Gastrocnemius medialis (tissue), 4 donors: Measurements from ENCODE around the gene TLE5. TPM values are rescaled to one million over a fixed set of nuclear protein-coding genes. Genes with fewer than 3 reads are reported as not detected.

Source experiments
- ATAC-seq, 2 donors: fragments of 150-250 bp; one replicate each; pipeline ENCODE4 v1.9.1; 2016
- DNase-seq, 2 donors: peaks; one replicate each; pipeline ENCODE4 v3.0.0-alpha.2; 2019
- H3K27ac ChIP-seq, 4 donors: fragments of 200-600 bp; sonication (generic); 1 replicate in 1 of 4; 2 replicates in 3 of 4; pipeline ENCODE4 v1.5.1; 2016 to 2018; ENCODE audit warnings: mild to moderate bottlenecking in 2 of 4, moderate library complexity in 1 of 4
- H3K27me3 ChIP-seq, 3 donors: fragments of 200-600 bp; sonication (generic) in 2 of 3; 1 replicate in 1 of 3; 2 replicates in 2 of 3; pipeline versions ENCODE4 v1.5.1 to v1.6.0; 2016 to 2019; ENCODE audit warnings: mild to moderate bottlenecking in 1 of 3, moderate library complexity in 1 of 3
- H3K36me3 ChIP-seq, 2 donors: fragments of 200-600 bp; sonication (generic) in 1 of 2; one replicate each; pipeline ENCODE4 v1.5.1; 2017 to 2018
- H3K4me1 ChIP-seq, 2 donors: fragments of 200-600 bp; sonication (generic) in 1 of 2; one replicate each; pipeline ENCODE4 v1.5.1; 2016 to 2017; ENCODE audit warnings: mild to moderate bottlenecking in 2 of 2
- H3K4me3 ChIP-seq, 4 donors: fragments of 200-600 bp; sonication (generic) in 3 of 4; 1 replicate in 1 of 4; 2 replicates in 3 of 4; pipeline ENCODE4 v1.5.1; 2016 to 2019; ENCODE audit warnings: mild to moderate bottlenecking in 2 of 4
- H3K9me3 ChIP-seq, 3 donors: fragments of 200-600 bp; sonication (generic) in 2 of 3; 1 replicate in 1 of 3; 2 replicates in 2 of 3; pipeline ENCODE4 v1.5.1; 2016 to 2019
- POLR2A ChIP-seq, 2 donors: fragments of 450-650 bp; IDR thresholded peaks; one replicate each; pipeline ENCODE4 v1.6.1; 2017; ENCODE audit warnings: antibody characterized with exemption in 2 of 2, mild to moderate bottlenecking in 2 of 2, moderate library complexity in 2 of 2
- in situ Hi-C, 4 donors: fragments of 200-750 bp; cut with MboI; loops; one replicate each; pipeline versions ENCODE4 v1.15.0 to v1.8.0; 2017; ENCODE audit warnings: low sequenced_read_pairs in 4 of 4
- intact Hi-C: fragments of 100-400 bp; cut with DNase I; formaldehyde crosslinking; loops from one replicate; pipeline ENCODE4 v1.15.1; 2023; ENCODE audit warnings: low total_unique reads
- total RNA-seq, 4 donors: library from RNA; depleted of rRNA; stranded (reverse); fragments of >200 nt; gene quantifications; one replicate each; pipeline versions ENCODE4 v1.1.0 to v1.2.3, GENCODE V29; 2016
- TF ChIP-seq, protein P1 (sequence below), 5 experiments: fragments of 450-650 bp in 3 of 5; fragments of 200-600 bp in 2 of 5; sonication (generic) in 2 of 5; IDR thresholded peaks in 4 of 5; conservative IDR thresholded peaks in 1 of 5; 1 replicate in 4 of 5; 2 replicates in 1 of 5; pipeline ENCODE4 v1.5.1; 2016 to 2019; ENCODE audit warnings: antibody characterized with exemption in 5 of 5, mild to moderate bottlenecking in 3 of 5, moderate library complexity in 3 of 5

Gene TLE5
- total RNA-seq, 4 donors from 2014 or later: 437 to 686 (median 474) TPM

DNA sequence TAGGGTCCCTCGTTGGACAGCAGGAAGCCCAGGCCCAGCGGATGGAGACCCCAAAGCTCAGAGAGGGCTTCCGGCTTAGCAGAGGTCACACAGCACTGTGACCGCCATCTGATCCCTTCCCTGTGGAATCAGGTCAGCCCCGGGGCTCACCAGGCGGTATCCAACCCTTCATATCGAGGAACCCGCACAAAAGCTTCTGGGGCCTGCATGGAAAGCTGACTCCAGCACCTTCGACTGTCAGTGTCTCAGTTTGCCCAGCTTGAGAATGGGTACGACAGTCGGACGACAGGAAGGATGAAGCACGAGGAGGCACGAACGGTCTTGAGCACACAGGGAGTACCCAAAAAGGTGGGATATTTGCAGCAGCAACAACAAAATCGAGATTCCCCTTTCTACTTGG lies 2.6 kb downstream of the TLE5 start:
- Histone ChIP-seq H3K4me1 (peaks cover 61 to 67% of the 10 kb centered on the region in 2 donors), H3K36me3 (peaks cover 3 to 39% of the 10 kb centered on the region in 2 donors), H3K27ac (peak overlapping the region; percentile 41 to 99 (median 96)), H3K9me3 (no peaks in the 10 kb centered on the region), H3K4me3 (no peak overlapping the region), H3K27me3 (no peaks in the 10 kb centered on the region)
- no peak for DNase-seq
- TF ChIP-seq, protein P1, sequence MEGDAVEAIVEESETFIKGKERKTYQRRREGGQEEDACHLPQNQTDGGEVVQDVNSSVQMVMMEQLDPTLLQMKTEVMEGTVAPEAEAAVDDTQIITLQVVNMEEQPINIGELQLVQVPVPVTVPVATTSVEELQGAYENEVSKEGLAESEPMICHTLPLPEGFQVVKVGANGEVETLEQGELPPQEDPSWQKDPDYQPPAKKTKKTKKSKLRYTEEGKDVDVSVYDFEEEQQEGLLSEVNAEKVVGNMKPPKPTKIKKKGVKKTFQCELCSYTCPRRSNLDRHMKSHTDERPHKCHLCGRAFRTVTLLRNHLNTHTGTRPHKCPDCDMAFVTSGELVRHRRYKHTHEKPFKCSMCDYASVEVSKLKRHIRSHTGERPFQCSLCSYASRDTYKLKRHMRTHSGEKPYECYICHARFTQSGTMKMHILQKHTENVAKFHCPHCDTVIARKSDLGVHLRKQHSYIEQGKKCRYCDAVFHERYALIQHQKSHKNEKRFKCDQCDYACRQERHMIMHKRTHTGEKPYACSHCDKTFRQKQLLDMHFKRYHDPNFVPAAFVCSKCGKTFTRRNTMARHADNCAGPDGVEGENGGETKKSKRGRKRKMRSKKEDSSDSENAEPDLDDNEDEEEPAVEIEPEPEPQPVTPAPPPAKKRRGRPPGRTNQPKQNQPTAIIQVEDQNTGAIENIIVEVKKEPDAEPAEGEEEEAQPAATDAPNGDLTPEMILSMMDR (IDR thresholded peaks at IDR 0.05 in 4 of 5, conservative IDR thresholded peaks at IDR 0.05 in 1 of 5): no peak
- no peak for TF ChIP-seq POLR2A (IDR thresholded peaks at IDR 0.05)
- no peak for ATAC-seq
- intact Hi-C loops (loop anchor here (2.0 kb wide), 1 partner anchor 25 kb away; no protein-coding TSS in a partner anchor), in situ Hi-C loops (loop anchor here in 1 of 4 donors (25.0 kb wide), 1 partner anchor 97 kb away; no protein-coding TSS in a partner anchor)

GRCh38 chr19:3058821-3059314 lies 3.4 kb downstream of the TLE5 start:
- ATAC-seq (no peak), DNase-seq (no peak)
- Histone ChIP-seq H3K36me3 (peaks cover 3 to 47% of the 10 kb centered on the region in 2 donors), H3K27ac (peak overlapping the region; percentile 78 to 99 (median 82)), H3K4me3 (no peak overlapping the region), H3K9me3 (no peaks in the 10 kb centered on the region), H3K4me1 (peaks cover 65 to 68% of the 10 kb centered on the region in 2 donors), H3K27me3 (no peaks in the 10 kb centered on the region)
- TF ChIP-seq, protein P1 (IDR thresholded peaks at IDR 0.05 in 4 of 5, conservative IDR thresholded peaks at IDR 0.05 in 1 of 5): no peak
- no peak for TF ChIP-seq POLR2A (IDR thresholded peaks at IDR 0.05)
- intact Hi-C loops (no loop called here), in situ Hi-C loops (loop anchor here in 1 of 4 donors (25.0 kb wide), 1 partner anchor 97 kb away; no protein-coding TSS in a partner anchor)

GRCh38 chr19:3058009-3058820 lies 4.1 kb downstream of the TLE5 start:
- no peaks in the 10 kb centered on the region for H3K27me3 ChIP-seq
- peaks cover 63 to 66% of the 10 kb centered on the region in 2 donors for H3K4me1 ChIP-seq
- ATAC-seq (no peak), DNase-seq (no peak)
- H3K36me3 ChIP-seq: peaks cover 3 to 54% of the 10 kb centered on the region in 2 donors
- no peaks in the 10 kb centered on the region for H3K9me3 ChIP-seq
- intact Hi-C loops: no loop called here
- no peak overlapping the region for H3K4me3 ChIP-seq
- TF ChIP-seq, protein P1 (IDR thresholded peaks at IDR 0.05 in 4 of 5, conservative IDR thresholded peaks at IDR 0.05 in 1 of 5): no peak
- no peak for TF ChIP-seq POLR2A (IDR thresholded peaks at IDR 0.05)
- in situ Hi-C loops: loop anchor here in 1 of 4 donors (25.0 kb wide), 1 partner anchor 96 kb away; no protein-coding TSS in a partner anchor
- H3K27ac ChIP-seq: peak overlapping the region; percentile 78 to 99 (median 82)

GRCh38 chr19:3057275-3057714 lies 5.0 kb downstream of the TLE5 start:
- intact Hi-C loops: no loop called here
- in situ Hi-C loops: loop anchor here in 1 of 4 donors (25.0 kb wide), 1 partner anchor 95 kb away; no protein-coding TSS in a partner anchor

More at GRCh38 chr19:3057275-3057714, 5.0 kb downstream of the TLE5 start:
- peak; percentile 75 to 79 for ATAC-seq
- Histone ChIP-seq H3K36me3 (peaks cover 3 to 56% of the 10 kb centered on the region in 2 donors), H3K27me3 (no peaks in the 10 kb centered on the region), H3K4me3 (no peak overlapping the region), H3K27ac (peak overlapping the region; percentile 78 to 99 (median 82)), H3K9me3 (no peaks in the 10 kb centered on the region), H3K4me1 (peaks cover 61% of the 10 kb centered on the region in 2 donors)
- peak; percentile 78 to 88 for DNase-seq
- TF ChIP-seq POLR2A (IDR thresholded peaks at IDR 0.05): no peak
- TF ChIP-seq, protein P1 (IDR thresholded peaks at IDR 0.05 in 4 of 5, conservative IDR thresholded peaks at IDR 0.05 in 1 of 5): peak in 1 of 5 experiments; percentile 40
